Activated T-cell treated with anti-CD3 and anti-CD28 coated beads for 24 hours (primary cell): Measurements from ENCODE around the gene TCEA2.
"Not testable (repeated sequence)": the region's sequence is repeated elsewhere in the genome, so short reads cannot be mapped to it uniquely, and the experiment has no call there.

Experiments used
- DNase-seq: peaks from one replicate; pipeline ENCODE4 v3.0.0-alpha.2; 2020; ENCODE audit warnings: low read depth

Gene TCEA2

DNA sequence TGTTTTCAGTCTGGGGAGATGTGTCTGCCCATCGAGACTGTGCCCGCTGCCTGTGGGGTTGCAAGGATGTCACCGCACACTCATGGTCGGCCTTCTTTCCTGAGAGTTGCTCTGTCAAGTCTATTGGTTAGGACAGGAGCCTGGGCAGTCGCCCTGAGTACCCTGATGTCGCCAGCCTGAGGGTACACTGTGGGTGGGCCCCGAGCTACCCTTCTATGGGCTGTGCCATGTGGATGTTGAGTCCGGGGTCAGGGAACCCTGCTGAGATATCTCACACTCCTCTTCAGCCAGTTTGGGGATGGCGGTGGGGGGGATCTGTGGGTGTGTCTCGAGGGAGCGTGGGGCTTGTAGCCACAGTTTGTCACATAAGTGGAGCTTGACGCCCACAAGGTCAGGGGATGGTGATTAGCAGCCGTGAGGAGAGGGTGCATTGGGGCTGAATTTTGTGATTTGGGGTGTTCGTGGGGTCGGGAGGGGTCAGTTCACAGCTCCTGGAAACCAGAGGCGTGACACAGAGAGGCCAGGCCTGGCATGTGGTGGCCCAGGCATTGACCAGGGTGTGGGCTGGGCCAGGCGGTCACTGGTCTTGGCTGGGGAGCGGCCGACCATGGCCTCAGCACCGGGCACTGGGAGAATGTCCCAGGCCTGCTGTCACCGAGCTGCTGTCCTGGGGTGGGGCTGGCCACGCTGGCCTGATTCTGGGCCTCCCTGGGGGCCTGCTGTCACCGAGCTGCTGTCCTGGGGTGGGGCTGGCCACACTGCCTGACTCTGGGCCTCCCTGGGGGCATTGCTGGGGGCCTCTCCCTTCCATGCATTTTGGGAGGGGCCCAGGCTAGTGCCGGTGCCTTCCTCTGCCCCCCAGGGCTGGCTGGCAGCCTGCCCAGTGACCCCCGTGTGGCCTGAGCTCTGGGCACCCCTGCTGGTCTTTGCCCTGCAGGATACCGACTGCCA lies 46.0 kb downstream of the TCEA2 start:
- no peak for DNase-seq

DNA sequence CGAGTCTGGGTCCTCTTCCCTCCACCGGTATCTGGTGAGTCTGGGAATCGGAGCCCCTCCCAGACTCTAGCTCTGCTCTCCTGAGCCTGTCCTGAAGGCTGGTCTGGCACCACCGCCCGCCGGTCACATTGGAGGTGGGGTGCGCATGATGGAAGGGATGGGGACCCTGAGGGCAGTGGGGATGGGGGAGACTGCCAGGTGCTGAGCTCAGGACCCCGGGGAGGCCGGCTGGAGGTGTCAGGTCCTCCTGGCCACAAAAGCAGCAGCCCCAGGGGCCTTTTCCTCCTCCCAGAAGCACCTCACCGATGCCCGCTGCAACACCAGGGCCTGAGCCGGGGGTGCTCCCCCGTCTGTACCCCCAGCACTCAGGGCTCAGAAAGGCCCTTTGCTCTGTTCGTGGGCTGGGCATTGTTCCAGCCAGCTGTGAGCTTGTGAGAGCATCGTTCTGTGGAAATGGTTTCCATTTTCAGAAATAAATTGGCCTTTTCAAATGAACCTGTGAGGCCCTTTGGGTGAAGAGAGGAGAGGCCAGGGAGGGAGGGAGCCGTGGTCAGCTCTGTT lies 46.9 kb downstream of the TCEA2 start:
- no peak for DNase-seq

DNA sequence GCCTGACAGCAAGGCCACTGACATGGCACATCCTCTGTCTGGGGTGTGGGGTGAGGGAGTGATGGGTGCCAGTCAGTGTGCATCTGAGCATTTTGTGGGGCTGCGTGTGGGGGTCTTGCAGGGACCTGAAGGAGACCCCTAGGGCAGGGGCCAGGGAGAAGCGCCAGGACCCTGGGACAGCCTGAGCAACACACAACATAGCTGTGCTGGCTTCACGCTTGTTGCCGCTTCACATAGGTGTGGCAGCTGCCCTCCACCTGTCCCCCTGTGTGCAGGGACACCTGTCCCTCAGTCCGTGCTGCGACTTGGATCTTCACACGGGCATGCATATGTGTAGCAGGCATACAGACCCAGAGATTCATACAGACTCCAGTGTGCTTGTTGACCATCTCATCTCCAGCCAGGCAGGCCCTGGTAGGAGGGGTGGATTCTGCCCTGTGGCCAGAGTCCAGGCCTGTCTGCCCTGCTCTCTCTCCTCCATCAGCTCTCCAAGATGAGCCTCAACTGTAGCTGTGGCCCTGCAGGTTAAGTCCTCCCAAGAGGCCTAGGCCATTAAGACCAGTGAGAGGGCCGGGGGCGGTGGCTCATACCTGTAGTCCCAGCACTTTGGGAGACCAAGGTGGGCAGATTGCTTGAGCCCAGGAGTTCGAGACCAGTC lies 47.5 kb downstream of the TCEA2 start:
- DNase-seq, result no peak

DNA sequence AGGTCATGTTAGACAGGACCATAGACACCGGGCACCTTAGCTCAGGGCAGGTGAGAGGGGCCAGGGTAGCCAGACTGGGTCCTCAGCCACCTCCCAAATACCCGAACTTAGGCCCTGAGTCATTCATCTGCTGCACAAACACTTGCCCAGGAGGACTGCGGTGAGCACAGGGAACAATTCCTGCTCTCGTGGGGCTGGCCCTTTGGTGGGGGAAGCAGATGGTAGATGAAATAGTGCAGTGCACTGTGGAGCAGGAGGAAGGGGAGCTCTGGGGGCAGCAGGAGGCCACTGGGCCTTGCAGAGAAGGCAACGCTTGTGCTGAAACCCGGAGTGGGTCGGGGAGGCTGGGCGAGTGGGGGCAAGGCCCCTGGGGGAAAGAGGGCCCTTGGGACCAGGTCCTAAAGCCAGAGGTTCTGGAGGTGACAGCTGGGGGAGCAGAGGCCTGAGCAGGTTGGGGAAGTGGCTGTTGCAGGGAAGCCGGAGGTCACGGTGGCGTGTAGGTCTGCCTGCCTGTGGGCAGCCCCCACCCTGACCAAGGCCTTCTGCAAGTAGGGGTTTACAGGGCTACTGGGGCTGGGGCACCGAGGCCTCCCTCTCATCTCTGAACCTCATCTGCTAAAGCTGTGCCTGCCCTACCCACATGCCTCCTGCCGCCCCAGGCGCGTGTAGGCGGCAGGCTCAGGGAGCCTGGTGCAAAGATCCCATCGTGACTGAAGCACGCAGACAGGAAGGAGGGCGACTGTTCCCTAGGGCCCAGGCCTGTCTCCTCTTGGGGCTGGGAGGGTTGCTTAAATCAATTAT lies 49.0 kb downstream of the TCEA2 start:
- DNase-seq, result no peak

DNA sequence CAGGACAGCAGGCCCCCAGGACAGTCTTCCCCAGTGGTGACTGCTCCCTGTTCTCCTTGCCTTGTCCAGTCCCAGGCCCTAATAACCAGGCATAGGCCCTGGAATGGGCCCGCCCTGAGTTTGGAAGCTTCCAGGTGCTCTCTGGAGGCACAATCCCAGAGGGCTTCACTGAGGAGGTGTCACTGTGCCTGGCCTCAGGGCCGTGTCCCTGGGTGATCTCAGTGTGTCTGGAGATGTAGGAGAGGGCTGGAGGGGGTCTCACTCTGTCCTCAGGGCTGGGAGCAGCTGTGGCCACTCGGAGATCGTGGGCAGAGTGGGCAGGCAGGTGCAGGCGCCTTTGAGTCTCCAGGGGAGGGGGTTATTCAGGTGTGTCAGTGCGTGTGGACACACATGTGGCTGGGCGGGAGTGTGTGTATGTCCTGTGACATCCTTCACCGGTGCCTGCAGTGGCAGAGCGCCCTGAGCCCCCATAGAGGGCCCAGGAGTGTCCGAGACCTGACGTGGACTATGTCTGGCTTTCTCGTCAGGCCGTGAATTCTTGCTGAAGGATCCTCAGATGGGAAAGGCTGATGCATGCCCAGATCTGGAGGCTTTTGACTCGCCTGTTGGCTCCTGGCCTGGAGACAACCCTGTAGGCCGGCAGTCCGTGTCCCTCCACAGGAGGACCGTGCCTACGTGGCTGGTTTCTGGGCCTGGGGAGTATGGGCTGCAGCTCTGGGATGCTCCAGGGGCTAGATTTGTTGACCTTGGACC lies 49.9 kb downstream of the TCEA2 start:
- no peak for DNase-seq

DNA sequence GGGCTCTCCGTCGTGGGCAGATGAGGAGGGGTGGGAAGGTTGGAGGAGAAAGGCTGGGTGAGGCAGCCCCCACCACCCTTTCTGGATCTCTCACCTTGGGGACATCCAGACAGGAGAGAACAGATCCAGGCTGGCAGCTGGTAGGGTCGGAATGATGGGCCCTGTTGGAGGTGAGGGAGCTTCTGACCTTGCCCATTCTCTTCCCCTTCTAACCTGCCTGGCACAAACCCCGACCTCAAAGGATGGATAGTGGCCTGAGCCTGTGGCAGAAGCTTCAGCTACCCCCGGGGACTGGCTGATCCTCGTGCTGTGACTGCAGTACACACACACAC lies 50.4 kb downstream of the TCEA2 start:
- no peak for DNase-seq

DNA sequence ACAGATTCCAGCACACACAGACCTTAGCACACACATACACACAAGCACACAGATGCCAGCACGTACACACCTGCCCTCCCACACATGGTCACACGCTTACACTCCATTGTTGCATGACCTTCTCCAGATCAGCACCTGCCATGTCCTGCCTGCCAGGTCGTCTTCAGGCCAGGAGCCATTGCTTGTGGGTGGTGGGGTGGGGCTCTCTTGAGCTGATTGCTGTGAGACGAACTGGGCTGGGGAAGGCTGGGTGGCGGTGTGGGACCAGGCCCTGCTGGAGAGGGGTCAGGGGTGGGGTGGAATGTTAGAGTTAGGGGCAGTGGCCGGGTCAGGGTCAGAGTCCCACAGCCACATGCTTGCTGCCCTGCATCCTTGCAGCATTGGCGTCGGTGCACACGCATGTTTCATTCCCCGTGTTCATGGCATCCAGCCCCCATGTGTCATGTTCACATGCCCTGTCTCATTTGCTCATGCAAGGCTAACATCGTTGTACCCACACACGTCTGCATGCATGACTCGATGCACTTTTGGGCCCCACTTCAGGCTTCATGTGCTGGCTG lies 50.9 kb downstream of the TCEA2 start:
- DNase-seq, result no peak

DNA sequence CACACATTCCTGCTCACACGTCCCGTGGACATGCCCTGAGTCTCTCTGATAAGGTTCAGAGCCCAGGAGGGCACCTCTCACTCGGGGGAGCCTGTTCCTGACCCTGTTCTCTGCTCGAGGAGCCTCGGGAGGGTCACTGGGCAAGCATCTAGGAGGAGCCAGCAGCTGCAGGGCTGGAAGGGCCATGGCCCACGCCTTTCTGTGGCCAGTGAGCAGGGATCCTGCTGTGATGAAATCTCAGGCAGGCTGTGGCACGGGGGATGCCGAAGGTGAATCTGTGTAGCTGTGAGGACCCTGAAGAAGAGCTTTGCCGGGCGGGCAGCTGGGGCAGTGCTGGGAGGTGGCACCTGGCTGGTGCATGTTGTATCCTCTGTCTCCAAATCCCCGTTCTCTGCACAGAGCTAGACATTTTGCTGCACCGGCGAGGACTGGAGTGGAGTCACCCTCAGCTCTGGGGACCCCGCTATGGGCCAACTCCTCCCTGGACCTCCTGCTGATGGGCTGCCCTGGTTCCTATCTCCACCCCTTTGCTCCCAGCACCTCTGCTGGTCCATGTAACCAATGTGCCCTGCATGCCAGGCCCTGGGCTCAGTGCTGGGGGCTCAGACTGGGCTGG lies 51.5 kb downstream of the TCEA2 start:
- no peak for DNase-seq

DNA sequence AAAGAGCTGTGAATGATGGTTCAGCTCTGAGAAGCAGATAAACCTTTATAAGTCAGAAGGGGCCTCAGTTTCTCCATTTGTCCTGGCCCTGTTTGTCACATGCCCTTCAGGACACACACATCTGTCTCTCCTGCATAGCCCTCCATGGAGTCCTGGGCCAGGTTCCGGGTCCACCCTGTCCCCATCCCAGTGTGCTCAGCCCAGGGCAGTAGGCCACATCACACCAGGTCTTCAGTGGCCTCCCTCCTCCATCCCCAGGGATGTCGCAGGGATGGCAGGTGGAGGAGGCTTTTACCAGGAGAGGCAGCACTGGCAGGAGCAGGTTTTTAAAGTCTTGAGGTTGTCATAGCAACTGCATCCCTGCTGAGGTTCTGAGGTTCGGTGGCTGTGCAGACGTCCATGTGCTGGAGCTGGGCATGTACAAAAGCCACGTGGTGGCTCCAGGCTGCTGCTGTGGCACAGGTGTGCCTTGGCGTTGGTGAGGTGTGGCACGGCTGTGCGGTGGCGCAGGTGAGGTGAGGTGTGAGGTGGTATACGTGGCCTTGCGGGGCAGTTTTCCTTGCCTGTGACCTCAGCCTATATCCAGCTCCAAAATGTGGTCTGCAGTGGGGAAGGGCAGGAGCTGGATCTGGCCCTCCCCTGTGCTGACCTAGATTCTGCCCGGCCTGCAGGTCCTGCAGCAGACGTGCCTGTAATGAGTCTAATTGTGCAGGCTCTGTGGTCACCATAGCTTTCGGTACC lies 52.3 kb downstream of the TCEA2 start:
- DNase-seq, result no peak

DNA sequence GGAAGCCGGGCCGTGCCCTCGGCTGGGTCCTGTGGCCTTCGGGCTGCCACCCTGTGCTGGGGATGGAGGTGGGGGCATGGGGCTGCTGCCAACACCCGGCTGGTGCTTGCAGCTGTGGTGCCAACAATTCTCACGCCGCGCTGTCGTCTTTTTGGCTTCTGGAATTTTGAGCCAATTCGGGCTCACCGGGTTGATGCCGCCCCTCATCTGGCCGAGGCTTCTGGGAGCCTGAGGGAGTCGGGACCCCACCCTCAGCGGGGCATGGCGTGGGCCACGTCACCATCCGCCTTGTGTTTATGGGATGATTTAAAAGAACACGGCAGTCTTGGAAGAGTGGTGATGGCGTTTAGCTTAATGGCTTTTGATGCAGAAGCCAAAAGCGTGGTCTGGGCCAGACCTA lies 53.0 kb downstream of the TCEA2 start:
- DNase-seq, result no peak

DNA sequence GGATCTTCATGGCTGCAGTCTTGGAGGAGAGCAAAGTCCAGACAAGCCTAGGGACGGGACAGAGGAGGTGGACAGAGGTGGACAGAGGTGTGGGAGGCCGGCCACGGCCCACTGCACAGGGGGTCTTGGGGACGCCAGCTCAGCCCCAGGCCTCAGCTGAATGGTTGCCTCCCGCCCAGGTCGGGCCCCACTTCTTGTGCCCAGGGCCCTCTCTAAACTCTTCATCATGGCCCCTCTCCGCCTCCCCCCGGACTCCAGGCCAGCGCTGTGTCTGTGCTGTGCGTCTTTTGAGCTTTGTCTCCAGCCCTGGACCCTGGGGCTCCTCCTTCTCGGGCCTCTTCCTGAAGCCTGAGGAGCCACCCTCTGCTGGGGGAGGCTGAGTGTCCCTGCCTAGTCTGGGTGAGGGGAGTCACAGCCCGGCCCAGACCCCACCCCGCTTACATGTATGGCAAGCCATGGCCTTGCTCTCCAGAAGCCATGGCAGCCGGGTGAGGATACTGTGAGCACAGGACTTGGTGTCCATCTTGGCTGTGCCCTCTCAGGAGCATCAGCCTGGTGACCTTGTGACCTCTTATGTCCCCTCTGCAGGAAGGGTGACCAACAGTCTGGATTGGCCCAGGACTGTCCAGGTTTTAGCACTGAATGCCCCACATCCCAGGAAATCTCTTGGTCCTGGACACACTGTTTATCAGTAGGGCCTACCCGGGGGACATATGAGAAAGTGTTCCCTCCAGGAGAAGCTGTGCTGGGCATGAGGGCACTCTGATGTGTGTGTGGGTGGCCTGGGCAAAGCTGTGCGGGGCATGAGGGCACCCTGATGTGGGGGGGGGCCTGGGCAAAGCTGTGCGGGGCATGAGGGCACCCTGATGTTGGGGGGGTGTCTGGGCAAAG lies 53.8 kb downstream of the TCEA2 start:
- DNase-seq, result no peak

DNA sequence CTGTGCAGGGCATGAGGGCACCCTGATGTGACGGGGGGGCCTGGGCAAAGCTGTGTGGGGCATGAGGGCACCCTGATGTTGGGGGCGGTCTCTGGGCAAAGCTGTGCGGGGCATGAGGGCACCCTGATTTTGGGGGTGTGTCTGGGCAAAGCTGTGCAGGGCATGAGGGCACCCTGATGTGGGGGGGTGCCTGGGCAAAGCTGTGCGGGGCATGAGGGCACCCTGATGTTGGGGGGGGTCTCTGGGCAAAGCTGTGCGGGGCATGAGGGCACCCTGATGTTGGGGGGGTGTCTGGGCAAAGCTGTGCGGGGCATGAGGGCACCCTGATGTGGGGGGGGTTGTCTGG lies 54.4 kb downstream of the TCEA2 start:
- DNase-seq, result not testable (repeated sequence)

DNA sequence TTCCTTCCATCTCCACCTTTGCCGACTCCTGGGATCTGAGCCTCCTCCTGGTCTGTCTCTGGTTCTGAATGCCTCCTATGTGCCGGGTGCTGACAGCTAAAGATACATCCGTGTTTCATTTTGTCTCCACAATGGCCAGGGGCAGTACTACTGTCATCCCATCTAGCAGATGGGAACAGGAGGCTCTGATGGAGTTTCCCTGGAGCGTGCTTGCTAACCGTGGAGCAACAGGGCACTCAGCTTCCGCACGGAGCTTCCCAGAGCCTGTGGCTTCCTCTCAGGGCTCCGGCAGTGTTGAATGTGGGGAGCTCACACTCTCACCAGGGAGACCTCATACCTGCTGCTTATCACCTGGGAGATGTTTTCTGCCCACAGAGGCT lies 56.3 kb downstream of the TCEA2 start:
- DNase-seq, result no peak

DNA sequence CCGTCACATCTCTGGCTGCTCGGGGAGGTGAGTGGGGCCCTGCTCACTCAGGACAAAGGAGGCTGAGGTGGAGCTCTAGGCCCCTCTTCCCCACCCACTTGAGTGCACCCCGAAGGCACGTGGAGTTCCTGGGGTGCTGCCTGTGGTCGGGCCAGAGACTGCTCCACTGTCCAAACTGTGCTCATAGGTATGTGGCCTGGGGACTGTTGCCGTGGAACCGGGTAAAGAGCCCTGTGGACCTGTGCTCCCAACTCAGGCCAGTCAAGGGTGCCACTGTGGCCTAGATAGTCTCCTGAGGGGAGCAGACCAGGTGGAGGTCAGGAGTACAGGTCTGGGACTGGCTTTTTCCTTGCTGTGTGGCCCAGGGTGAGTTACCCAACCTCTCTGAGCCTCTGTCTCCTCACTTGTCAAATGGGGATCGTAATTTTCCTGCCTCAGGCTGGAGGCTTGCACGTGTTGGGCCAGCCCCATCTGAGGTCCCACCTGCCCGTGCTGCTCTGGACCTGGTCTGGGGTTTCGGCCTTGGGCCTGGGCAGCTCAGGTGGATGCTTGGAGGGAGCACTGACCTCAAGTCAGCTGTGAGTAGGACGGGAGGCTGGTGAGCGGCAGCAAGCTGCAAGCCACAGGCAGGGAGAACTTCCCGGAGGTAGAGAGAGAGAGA lies 56.8 kb downstream of the TCEA2 start:
- DNase-seq, result no peak

DNA sequence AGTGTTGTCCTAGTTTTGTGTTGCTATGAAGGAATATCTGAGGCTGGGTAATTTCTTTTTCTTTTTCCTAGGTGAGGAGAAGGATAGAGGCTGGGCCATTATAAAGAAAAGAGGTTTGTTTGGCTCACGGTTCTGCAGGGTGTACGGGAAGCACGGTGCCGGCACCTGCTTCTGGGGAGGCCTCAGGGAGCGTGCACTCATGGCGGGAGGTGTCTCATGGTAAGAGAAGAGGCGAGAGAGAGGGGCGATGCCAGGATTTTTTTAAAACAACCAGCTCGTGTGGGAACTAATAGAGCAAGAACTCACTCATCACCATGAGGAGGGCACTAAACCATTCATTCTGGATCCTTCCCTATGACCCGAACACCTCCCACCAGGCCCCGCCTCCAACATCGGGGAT lies 58.6 kb downstream of the TCEA2 start:
- no peak for DNase-seq
